ACC112 (cell line): ENCODE measurements around the gene GPR183.

Experiments used
- H2AFZ ChIP-seq: fragments of 200-600 bp; sonication (generic); one replicate; pipeline ENCODE4 v1.6.0; 2017; ENCODE audit warnings: antibody characterized with exemption, low read length; ENCODE audit not compliant: unreplicated experiment
- H3K27ac ChIP-seq: fragments of 200-600 bp; sonication (generic); 2 replicates; pipeline ENCODE4 v1.5.1; 2014; ENCODE audit warnings: low read depth, mild to moderate bottlenecking, antibody characterized with exemption, low read length, moderate library complexity
- H3K27me3 ChIP-seq: fragments of 200-600 bp; sonication (generic); 2 replicates; pipeline ENCODE4 v1.6.1; 2014; ENCODE audit warnings: mild to moderate bottlenecking, antibody characterized with exemption, low read length, moderate library complexity, mixed read lengths; ENCODE audit not compliant: insufficient read depth
- H3K36me3 ChIP-seq: fragments of 200-600 bp; sonication (generic); 2 replicates; pipeline ENCODE4 v1.6.1; 2016; ENCODE audit warnings: mild to moderate bottlenecking, antibody characterized with exemption, low read length, moderate library complexity, mixed read lengths; ENCODE audit not compliant: insufficient read depth
- H3K4me1 ChIP-seq: fragments of 200-600 bp; sonication (generic); one replicate; pipeline ENCODE4 v1.6.1; 2016; ENCODE audit warnings: low read length, mixed read lengths; ENCODE audit not compliant: insufficient read depth, unreplicated experiment, control insufficient read depth
- H3K4me3 ChIP-seq: fragments of 200-600 bp; sonication (generic); 2 replicates; pipeline ENCODE4 v1.5.1; 2014; ENCODE audit warnings: mild to moderate bottlenecking, low read depth, low read length
- H3K79me2 ChIP-seq: fragments of 200-600 bp; sonication (generic); one replicate; pipeline ENCODE4 v1.6.0; 2016; ENCODE audit warnings: low read length; ENCODE audit not compliant: control insufficient read depth, unreplicated experiment, insufficient read depth

The GPR183 gene

DNA sequence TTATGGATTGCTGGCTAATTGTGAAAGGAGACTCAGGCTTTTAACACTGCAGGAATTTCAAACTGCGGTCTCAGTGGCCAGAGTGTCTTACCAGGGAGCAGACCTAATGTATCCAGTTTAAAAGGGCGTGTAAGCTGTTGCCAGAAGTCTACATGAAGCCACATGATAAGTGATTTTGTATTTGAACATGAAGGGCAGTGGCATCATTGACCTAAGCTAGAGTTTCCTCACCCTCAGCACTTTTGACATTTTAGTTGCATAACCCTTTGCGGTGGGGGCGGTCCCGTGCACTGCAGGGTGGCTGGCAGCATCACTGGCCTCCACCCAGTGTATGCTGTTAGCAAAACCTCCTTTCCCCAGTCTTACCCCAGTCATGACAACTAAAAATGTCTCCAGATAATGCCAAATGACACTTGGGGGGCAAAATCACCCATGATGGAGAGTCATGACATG, 25.4 kb downstream of the GPR183 start:
- no peaks in the 10 kb centered on the region for H3K27me3 ChIP-seq
- no peaks in the 10 kb centered on the region for H3K36me3 ChIP-seq
- H2AFZ ChIP-seq = no peak overlapping the region
- peaks cover 3% of the 10 kb centered on the region for H3K79me2 ChIP-seq
- H3K4me3 ChIP-seq = no peak overlapping the region
- peaks cover 18% of the 10 kb centered on the region for H3K4me1 ChIP-seq
- H3K27ac ChIP-seq = peak overlapping the region; percentile 14; the same call in 1 of the 2 replicates

DNA sequence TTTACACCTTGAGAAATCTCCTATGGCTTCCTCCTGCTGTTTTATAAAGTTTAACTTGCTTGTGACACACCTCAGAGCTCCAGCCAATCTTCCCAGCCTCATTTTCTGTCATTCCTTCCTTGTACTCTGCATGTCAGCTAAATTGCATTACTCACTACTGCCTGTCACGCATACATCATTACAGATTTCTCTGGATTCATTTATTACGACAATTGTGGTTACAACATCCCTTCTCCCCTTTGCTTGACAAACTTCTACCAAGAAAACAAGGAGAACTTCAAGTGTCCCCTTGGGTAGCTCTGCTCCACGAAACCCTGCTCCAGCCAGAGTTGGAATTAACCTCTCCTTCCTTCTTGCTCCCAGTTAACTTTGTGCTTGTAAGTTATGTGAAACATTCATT, 27.0 kb downstream of the GPR183 start:
- H3K4me1 ChIP-seq = peaks cover 18% of the 10 kb centered on the region
- H3K36me3 ChIP-seq = no peaks in the 10 kb centered on the region
- peak overlapping the region; percentile 40; the same call in 1 of the 2 replicates for H3K27ac ChIP-seq
- no peaks in the 10 kb centered on the region for H3K27me3 ChIP-seq
- peaks cover 3% of the 10 kb centered on the region for H3K79me2 ChIP-seq
- no peak overlapping the region for H3K4me3 ChIP-seq
- H2AFZ ChIP-seq = no peak overlapping the region

DNA sequence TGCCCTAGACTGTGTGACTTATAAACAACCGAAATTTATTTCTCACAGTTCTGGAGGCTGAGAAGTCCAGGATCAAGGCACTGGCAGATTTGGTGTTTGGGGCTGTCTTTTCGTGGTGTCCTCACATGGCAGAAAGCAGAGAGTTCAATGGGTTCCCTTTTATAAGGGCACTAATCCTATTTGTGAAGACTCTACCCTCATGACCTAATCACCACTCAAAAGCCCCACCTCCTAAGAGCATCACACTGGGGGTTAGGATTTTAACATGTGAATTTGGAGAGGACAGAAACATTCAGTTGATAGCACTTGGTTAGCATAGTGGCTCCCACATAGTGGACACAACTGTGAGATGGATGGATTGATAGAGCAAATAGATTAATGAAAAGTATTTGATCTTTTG, 27.6 kb downstream of the GPR183 start:
- Histone ChIP-seq H3K4me3 (no peak overlapping the region), H3K27me3 (no peaks in the 10 kb centered on the region), H3K4me1 (peaks cover 18% of the 10 kb centered on the region), H3K79me2 (peaks cover 3% of the 10 kb centered on the region), H3K27ac (peak overlapping the region; percentile 40; the same call in 1 of the 2 replicates), H2AFZ (no peak overlapping the region), H3K36me3 (no peaks in the 10 kb centered on the region)

DNA sequence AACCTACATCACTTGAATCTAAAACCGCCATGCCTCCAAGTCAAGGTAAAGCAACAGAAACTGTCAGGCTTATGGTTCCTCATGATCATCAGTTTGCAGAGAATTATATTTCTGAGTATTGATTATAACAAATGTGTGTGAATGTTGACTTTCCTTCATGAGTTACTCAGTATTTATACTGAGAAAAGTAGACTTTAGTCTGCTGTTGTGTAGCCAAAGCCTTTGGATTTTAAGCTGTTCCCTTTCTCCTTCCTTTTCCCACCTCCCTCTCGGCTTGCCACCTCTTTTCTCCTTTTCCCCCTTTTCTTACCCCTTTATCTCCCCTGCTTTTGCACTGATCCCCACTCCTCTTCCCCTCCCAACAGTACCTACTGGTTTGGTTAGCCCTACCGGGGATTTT, 28.4 kb downstream of the GPR183 start:
- no peak overlapping the region for H3K4me3 ChIP-seq
- peaks cover 18% of the 10 kb centered on the region for H3K4me1 ChIP-seq
- H3K27ac ChIP-seq = no peak overlapping the region
- peaks cover 3% of the 10 kb centered on the region for H3K79me2 ChIP-seq
- no peaks in the 10 kb centered on the region for H3K27me3 ChIP-seq
- H3K36me3 ChIP-seq = no peaks in the 10 kb centered on the region
- no peak overlapping the region for H2AFZ ChIP-seq

DNA sequence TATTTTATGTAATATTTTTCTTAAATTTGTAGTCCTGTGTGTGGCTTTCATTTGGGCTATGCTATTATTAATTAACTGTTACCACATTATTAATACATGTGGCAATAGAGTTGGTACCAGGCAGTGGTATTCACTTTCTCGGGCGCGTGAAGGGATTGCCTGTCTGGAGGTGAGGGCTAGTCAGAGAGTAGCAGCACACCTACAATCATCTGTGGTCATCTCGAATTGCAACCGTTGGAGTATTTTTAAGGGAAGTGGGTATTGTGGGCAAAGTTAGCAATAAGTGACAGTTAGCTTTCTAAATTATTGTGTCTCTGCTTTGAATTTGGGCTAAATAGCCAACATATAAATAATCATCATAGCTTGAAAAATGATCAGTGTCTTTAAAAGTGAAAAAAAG, 29.0 kb downstream of the GPR183 start:
- Histone ChIP-seq H3K27ac (no peak overlapping the region), H3K4me3 (no peak overlapping the region), H3K36me3 (no peaks in the 10 kb centered on the region), H3K27me3 (no peaks in the 10 kb centered on the region), H3K79me2 (peaks cover 3% of the 10 kb centered on the region), H2AFZ (no peak overlapping the region), H3K4me1 (peaks cover 18% of the 10 kb centered on the region)

DNA sequence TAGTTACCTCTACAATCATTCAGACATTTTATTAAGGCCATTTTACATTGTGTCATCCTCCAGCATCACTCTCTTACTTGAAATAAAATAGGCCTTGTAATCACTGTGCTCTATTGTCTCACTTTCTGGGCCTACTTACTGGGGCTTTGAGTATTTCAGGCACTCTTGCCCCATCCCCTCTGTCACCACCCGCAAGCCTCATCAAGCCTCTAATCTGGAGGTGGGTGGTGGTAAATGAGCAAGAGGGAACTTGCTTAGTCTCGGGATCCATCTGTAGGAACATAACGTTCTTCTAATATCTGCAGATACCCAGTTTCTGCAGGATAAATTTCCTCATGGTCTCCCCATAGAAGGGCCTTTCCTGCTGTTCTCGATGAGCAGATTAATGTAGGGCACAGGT, 29.6 kb downstream of the GPR183 start:
- no peak overlapping the region for H3K27ac ChIP-seq
- H3K4me1 ChIP-seq = peaks cover 14% of the 10 kb centered on the region
- no peak overlapping the region for H3K4me3 ChIP-seq
- H3K79me2 ChIP-seq = peaks cover 3% of the 10 kb centered on the region
- H3K27me3 ChIP-seq = no peaks in the 10 kb centered on the region
- no peaks in the 10 kb centered on the region for H3K36me3 ChIP-seq
- no peak overlapping the region for H2AFZ ChIP-seq

DNA sequence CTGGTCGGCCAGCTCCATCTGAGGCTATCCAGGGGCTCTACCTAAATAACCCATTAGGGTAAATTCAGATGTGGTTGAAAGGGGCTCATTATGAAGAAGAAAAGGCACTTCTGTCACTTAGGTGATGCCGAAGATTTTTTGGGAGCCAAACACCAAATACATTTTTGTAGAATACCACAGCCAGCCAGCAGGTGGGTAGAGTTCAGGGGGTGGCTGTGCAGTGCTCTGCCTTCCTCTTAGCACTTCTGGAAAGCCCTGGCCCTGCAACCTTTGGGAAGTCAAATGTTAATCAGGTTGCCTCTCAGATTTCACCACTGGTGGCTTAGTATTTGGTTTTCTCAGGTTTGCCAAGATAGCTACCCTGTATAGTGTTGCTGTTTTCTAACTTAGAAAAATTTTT, 30.5 kb downstream of the GPR183 start:
- Histone ChIP-seq H3K4me1 (peaks cover 5% of the 10 kb centered on the region), H3K27me3 (no peaks in the 10 kb centered on the region), H3K4me3 (no peak overlapping the region)

DNA sequence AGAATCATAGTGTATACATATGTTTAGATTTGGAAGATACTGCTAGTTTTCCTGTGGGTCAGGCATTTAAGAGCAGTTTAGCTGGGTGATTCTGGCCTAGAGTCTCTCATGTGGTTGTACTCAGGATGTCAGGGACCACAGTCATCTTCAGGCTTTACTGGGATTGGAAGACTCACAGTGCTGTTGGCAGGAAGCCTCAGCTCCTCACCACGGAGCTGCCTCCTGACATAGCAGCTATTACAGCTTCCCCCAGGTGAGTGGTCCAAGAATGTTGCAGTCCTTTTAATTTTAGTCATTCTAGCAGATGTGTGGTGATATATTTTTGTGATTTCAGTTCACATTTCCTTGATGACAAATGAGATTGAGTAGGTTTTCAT, 32.1 kb downstream of the GPR183 start:
- H3K36me3 ChIP-seq = no peaks in the 10 kb centered on the region
- H3K27me3 ChIP-seq = no peaks in the 10 kb centered on the region
- no peak overlapping the region for H3K4me3 ChIP-seq
- peaks cover 3% of the 10 kb centered on the region for H3K79me2 ChIP-seq
- no peak overlapping the region for H3K27ac ChIP-seq
- H3K4me1 ChIP-seq = no peaks in the 10 kb centered on the region
- H2AFZ ChIP-seq = no peak overlapping the region

More for the DNA sequence above, 30.5 kb downstream of the GPR183 start:
- H2AFZ ChIP-seq = no peak overlapping the region
- H3K27ac ChIP-seq = no peak overlapping the region
- peaks cover 3% of the 10 kb centered on the region for H3K79me2 ChIP-seq
- no peaks in the 10 kb centered on the region for H3K36me3 ChIP-seq

DNA sequence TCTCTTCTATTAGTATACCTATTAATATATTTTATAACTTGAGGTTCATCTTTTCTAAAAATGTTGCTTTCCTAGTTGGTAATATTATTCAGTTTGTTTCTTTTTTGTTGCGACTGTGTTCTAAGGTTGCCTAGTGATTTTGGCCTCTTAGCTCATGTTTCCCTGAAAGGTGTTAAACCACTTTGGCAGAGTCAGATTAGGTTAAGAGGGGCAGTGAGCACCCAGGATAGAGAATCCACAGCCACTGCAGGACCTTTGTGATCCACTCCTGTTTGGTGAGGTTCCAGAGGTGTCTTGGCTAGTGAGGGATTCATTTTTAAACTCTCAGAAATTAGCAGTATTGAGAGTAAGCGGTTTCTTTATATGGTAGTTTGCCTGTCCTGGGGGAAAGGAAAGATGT, 34.1 kb downstream of the GPR183 start:
- no peak overlapping the region for H3K27ac ChIP-seq
- no peak overlapping the region for H2AFZ ChIP-seq
- no peaks in the 10 kb centered on the region for H3K27me3 ChIP-seq
- H3K79me2 ChIP-seq = no peaks in the 10 kb centered on the region
- no peak overlapping the region for H3K4me3 ChIP-seq
- no peaks in the 10 kb centered on the region for H3K4me1 ChIP-seq
- H3K36me3 ChIP-seq = no peaks in the 10 kb centered on the region

DNA sequence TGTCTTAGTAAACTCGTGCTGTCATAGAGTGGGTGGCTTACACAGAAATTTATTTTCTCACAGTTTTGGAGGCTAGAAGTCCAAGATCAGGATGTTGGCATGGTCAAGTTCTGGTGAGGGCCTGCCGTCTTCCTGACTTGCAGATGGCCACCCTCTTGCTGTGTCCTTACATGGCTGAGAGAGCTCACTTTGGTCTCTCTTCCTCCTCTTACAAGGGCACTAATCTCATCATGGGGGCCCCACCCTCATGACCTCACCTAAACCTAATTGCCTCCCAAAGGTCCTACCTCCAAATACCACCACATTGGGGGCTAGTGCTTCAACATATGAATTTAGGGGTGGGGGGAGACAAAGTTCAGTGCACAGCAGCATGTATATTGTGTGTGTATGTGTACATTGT, 34.7 kb downstream of the GPR183 start:
- Histone ChIP-seq H2AFZ (no peak overlapping the region), H3K79me2 (no peaks in the 10 kb centered on the region), H3K27me3 (no peaks in the 10 kb centered on the region), H3K27ac (no peak overlapping the region), H3K4me1 (no peaks in the 10 kb centered on the region), H3K36me3 (no peaks in the 10 kb centered on the region), H3K4me3 (no peak overlapping the region)

DNA sequence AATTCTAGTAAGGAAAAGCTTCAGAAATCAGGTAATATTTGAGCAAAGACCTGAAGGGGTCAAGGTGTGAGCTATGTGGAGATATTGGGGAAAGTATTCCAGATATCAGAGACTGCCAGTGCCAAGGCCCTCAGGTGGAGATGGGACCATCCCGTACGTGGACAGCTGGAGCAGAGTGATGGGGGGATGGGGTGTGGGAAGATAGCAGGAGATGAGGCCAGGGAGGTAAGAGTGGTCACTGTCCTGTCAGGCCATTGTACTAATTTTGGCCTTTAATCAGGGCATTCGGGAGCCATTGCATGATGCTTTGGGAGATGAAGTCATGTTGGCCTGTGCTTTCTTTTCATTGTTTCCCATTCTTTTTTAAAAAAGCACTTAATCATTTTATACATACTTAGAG, 36.0 kb downstream of the GPR183 start:
- no peaks in the 10 kb centered on the region for H3K36me3 ChIP-seq
- H3K27me3 ChIP-seq = no peaks in the 10 kb centered on the region
- H3K79me2 ChIP-seq = no peaks in the 10 kb centered on the region
- no peak overlapping the region for H3K27ac ChIP-seq
- no peaks in the 10 kb centered on the region for H3K4me1 ChIP-seq
- H2AFZ ChIP-seq = no peak overlapping the region
- H3K4me3 ChIP-seq = no peak overlapping the region
